Lung (tissue), 12 donors: ENCODE measurements around the gene FBXO41. TPM values are rescaled to one million over a fixed set of nuclear protein-coding genes. Genes with fewer than 3 reads are reported as not detected.

Experiments
- ATAC-seq: fragments of 200-7000 bp; cut with Tn5 transposase; one replicate; pipeline ENCODE4 v1.9.1; 2020; ENCODE audit warnings: moderate number of reproducible peaks; ENCODE audit not compliant: insufficient read depth, low FRiP score
- DNase-seq, 3 donors: peaks; one replicate each; pipeline ENCODE4 v3.0.0-alpha.2; 2013 to 2017
- H3K27ac ChIP-seq, 2 donors: one replicate each; pipeline ENCODE4 v1.5.1; 2013; ENCODE audit warnings: mild to moderate bottlenecking in 2 of 2, moderate library complexity in 2 of 2, control low read depth in 1 of 2, inconsistent platforms in 1 of 2, low read depth in 1 of 2, low read length in 1 of 2
- H3K27me3 ChIP-seq, 3 donors: one replicate each; pipeline ENCODE4 v1.5.1; 2013; ENCODE audit warnings: low read length in 2 of 3; ENCODE audit not compliant: control insufficient read depth in 3 of 3, insufficient read depth in 3 of 3
- H3K36me3 ChIP-seq, 4 donors: one replicate each; pipeline ENCODE4 v1.5.1; 2013; ENCODE audit warnings: low read length in 4 of 4, mild to moderate bottlenecking in 1 of 4, moderate library complexity in 1 of 4; ENCODE audit not compliant: control insufficient read depth in 4 of 4, insufficient read depth in 4 of 4
- H3K4me1 ChIP-seq, 5 donors: one replicate each; pipeline ENCODE4 v1.5.1; 2013; ENCODE audit warnings: low read length in 5 of 5, mild to moderate bottlenecking in 2 of 5, moderate library complexity in 1 of 5; ENCODE audit not compliant: control insufficient read depth in 5 of 5, insufficient read depth in 5 of 5
- H3K4me3 ChIP-seq: one replicate; pipeline ENCODE4 v1.5.1; 2013; ENCODE audit warnings: mild to moderate bottlenecking, control low read depth, moderate library complexity
- H3K9ac ChIP-seq, 2 donors: one replicate each; pipeline ENCODE4 v1.5.1; 2013; ENCODE audit warnings: low read length in 2 of 2, control low read depth in 1 of 2; ENCODE audit not compliant: insufficient read depth in 1 of 2
- H3K9me3 ChIP-seq, 4 donors: one replicate each; pipeline ENCODE4 v1.5.1; 2013; ENCODE audit warnings: low read length in 3 of 4, mild to moderate bottlenecking in 1 of 4, moderate library complexity in 1 of 4; ENCODE audit not compliant: control insufficient read depth in 4 of 4, insufficient read depth in 3 of 4
- WGBS, 2 donors: extraction: QIAGEN DNeasy Blood & Tissue Kit; methylation state at CpG; one replicate each; pipeline ENCODE4 v1.1.7; 2013; 5-methylcytosine and 5-hydroxymethylcytosine counted together
- polyA plus RNA-seq, 2 donors: library from polyadenylated mRNA; stranded (reverse); fragments of 200-250 nt; gene quantifications; one replicate each; pipeline ENCODE4 v1.2.1, GENCODE V29; 2013
- total RNA-seq, 2 donors: library from RNA; depleted of rRNA in 1 of 2; stranded (reverse); fragments of >200 nt in 1 of 2; gene quantifications; one replicate each; pipeline ENCODE4 v1.2.1, GENCODE V29; 2014 to 2021
- TF ChIP-seq, protein P1 (sequence below): IDR thresholded peaks from 2 replicates; pipeline ENCODE4 v1.5.1; 2012; ENCODE audit warnings: mild to moderate bottlenecking; ENCODE audit errors: control extremely low read depth, extremely low read depth
- donor health status: control.
- donor health status: control.
- donor health status: Bipolar disorder and iron deficiency.
- donor health status: healthy.
- donor health status: DM: yes; HTN: yes; CAD: no.

FBXO41 gene
- total and polyA plus RNA-seq, 4 donors = 0.93 to 5.0 (median 1.7) TPM

DNA sequence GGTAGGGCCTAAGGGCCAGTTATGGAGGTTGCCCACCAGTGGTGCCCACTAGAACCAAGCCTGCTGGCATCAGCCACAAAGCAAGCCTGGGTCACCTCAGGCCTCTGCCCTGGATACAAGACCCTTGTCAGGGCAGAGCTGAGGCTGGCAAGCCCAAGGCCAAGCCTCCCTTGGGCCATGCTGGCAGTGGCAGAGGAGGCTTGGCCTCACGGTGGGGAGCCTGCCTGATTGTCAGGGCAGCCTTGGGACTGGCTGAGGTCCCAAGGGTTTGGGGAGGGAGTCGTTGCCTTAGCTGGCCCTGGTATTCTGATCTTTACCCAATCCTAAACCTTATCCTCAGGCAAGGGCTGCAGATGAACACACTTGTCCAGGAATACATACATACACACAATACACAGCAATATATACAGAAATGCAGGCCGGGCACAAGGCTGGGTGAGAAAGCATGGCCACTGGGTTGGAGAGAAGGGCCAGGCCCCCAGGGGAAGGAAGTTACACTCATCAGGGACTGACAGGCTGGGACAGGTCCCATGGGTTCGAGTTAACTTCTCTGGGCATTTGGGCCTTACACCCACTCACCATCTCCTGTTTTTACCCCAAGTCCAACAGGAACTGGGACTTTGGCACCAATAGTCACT, 29.2 kb downstream of the FBXO41 start:
- Histone ChIP-seq H3K27me3 (no peaks in the 10 kb centered on the region), H3K4me3 (no peak overlapping the region), H3K9ac (no peak overlapping the region), H3K36me3 (peaks cover 16 to 35% (median 33%) of the 10 kb centered on the region in 4 donors), H3K27ac (no peak overlapping the region), H3K4me1 (no peaks in the 10 kb centered on the region), H3K9me3 (no peaks in the 10 kb centered on the region)
- ATAC-seq (no peak), DNase-seq (no peak)
- TF ChIP-seq, protein P1, sequence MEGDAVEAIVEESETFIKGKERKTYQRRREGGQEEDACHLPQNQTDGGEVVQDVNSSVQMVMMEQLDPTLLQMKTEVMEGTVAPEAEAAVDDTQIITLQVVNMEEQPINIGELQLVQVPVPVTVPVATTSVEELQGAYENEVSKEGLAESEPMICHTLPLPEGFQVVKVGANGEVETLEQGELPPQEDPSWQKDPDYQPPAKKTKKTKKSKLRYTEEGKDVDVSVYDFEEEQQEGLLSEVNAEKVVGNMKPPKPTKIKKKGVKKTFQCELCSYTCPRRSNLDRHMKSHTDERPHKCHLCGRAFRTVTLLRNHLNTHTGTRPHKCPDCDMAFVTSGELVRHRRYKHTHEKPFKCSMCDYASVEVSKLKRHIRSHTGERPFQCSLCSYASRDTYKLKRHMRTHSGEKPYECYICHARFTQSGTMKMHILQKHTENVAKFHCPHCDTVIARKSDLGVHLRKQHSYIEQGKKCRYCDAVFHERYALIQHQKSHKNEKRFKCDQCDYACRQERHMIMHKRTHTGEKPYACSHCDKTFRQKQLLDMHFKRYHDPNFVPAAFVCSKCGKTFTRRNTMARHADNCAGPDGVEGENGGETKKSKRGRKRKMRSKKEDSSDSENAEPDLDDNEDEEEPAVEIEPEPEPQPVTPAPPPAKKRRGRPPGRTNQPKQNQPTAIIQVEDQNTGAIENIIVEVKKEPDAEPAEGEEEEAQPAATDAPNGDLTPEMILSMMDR = no peak
- 67 to 78% methylated on average over 4 of the region's 4 CpGs for WGBS, 2 donors

- DNase-seq = no peak
- ATAC-seq = peak; percentile 28
- no peaks in the 10 kb centered on the region for H3K4me1 ChIP-seq
- no peaks in the 10 kb centered on the region for H3K27me3 ChIP-seq
- TF ChIP-seq, protein P1 = no peak
- H3K4me3 ChIP-seq = no peak overlapping the region
- no peak overlapping the region for H3K27ac ChIP-seq
- 90% methylated on average over 7 of the region's 7 CpGs for WGBS, 2 donors
- H3K36me3 ChIP-seq = peaks cover 23 to 42% (median 39%) of the 10 kb centered on the region in 4 donors
- H3K9ac ChIP-seq = no peak overlapping the region
- no peaks in the 10 kb centered on the region for H3K9me3 ChIP-seq
Measured at GRCh38 chr2:73254343-73255006, 29.8 kb downstream of the FBXO41 start.

- DNase-seq (no peak), ATAC-seq (no peak)
- Histone ChIP-seq H3K4me1 (no peaks in the 10 kb centered on the region), H3K4me3 (no peak overlapping the region), H3K9me3 (no peaks in the 10 kb centered on the region), H3K9ac (no peak overlapping the region), H3K27me3 (no peaks in the 10 kb centered on the region), H3K27ac (no peak overlapping the region), H3K36me3 (peaks cover 28 to 48% (median 43%) of the 10 kb centered on the region in 4 donors)
- TF ChIP-seq, protein P1 = no peak
- WGBS, 2 donors = 91 to 95% methylated on average over 3 of the region's 3 CpGs
Measured at GRCh38 chr2:73253901-73254300, 30.4 kb downstream of the FBXO41 start.
